HCT116 (cell line): ENCODE measurements around the gene SBNO2. TPM values are rescaled to one million over a fixed set of nuclear protein-coding genes. Genes with fewer than 3 reads are reported as not detected.

Experiments
- ATAC-seq: fragments of 200-7000 bp; cut with Tn5 transposase; 2 replicates; pipeline ENCODE4 v1.9.1; 2020; ENCODE audit warnings: mild to moderate bottlenecking, moderate library complexity
- BruUV-seq: library from RNA; stranded (reverse); fragments of 400-500 nt; replicated peaks from 2 replicates; lab custom pipeline; 2021; lab: Mats Ljungman, UMichigan
- CTCF ChIA-PET: fragments of 300-600 bp; sonication (Branson Sonifier 250); formaldehyde crosslinking; loops from one replicate; lab custom pipeline; 2021; ENCODE audit warnings: antibody characterized with exemption; lab: Charles Lee
- POLR2A ChIA-PET: fragments of 300-600, 350-600 bp; sonication (Branson Sonifier 250); formaldehyde crosslinking; loops from one replicate; lab custom pipeline; 2021; ENCODE audit warnings: antibody characterized with exemption; lab: Charles Lee
- RAD21 ChIA-PET, 2 experiments: fragments of 300-600 bp; sonication (Branson Sonifier 250); formaldehyde crosslinking; loops; one replicate each; lab custom pipeline; 2023; ENCODE audit warnings: low total read pairs in 2 of 2; ENCODE audit not compliant: uncharacterized antibody in 2 of 2, unreplicated experiment in 2 of 2, low non-redundant PET in 1 of 2; lab: Charles Lee
- DNase-seq: peaks from one replicate; pipeline ENCODE4 v3.0.0-alpha.2; 2010; ENCODE audit warnings: low read depth, low spot score
- H2AFZ ChIP-seq: fragments of 200-600 bp; shearing (Covaris generic), sonication (generic); 2 replicates; pipeline ENCODE4 v1.6.1; 2017; ENCODE audit warnings: low read depth, mixed run types, mixed read lengths, antibody characterized with exemption, low read length; ENCODE audit not compliant: poor library complexity, severe bottlenecking
- H3K27ac ChIP-seq: 2 replicates; pipeline ENCODE4 v1.5.1; 2012; ENCODE audit warnings: low read depth, low read length
- H3K27me3 ChIP-seq: fragments of 200-600 bp; sonication (generic); 2 replicates; pipeline ENCODE4 v1.6.1; 2016; ENCODE audit warnings: mixed run types, low read length, mixed read lengths; ENCODE audit not compliant: insufficient read depth
- H3K36me3 ChIP-seq, 2 experiments: fragments of 200-500 bp in 1 of 2; fragments of 200-600 bp in 1 of 2; sonication (Bioruptor generic) in 1 of 2; sonication (generic) in 1 of 2; 2 replicates each; pipeline versions ENCODE4 v1.5.1 to v1.6.1; 2014 to 2016; ENCODE audit warnings: low read length in 2 of 2, inconsistent platforms in 1 of 2, mixed read lengths in 1 of 2, mixed run types in 1 of 2; ENCODE audit not compliant: insufficient read depth in 2 of 2, control insufficient read depth in 1 of 2
- H3K4me1 ChIP-seq, 2 experiments: fragments of 200-600 bp in 1 of 2; sonication (generic) in 1 of 2; 2 replicates each; pipeline versions ENCODE4 v1.5.1 to v1.6.1; 2012 to 2017; ENCODE audit warnings: low read length in 2 of 2, inconsistent platforms in 1 of 2, mild to moderate bottlenecking in 1 of 2, mixed read lengths in 1 of 2, mixed run types in 1 of 2, moderate library complexity in 1 of 2; ENCODE audit not compliant: insufficient read depth in 2 of 2, control insufficient read depth in 1 of 2
- H3K4me2 ChIP-seq: fragments of 200-600 bp; sonication (generic); 2 replicates; pipeline ENCODE4 v1.6.1; 2017; ENCODE audit warnings: mixed run types, low read length, mixed read lengths
- H3K4me3 ChIP-seq, 2 experiments: fragments of 200-600 bp in 1 of 2; sonication (generic) in 1 of 2; replicated peaks in 1 of 2; 2 replicates each; pipeline ENCODE4 v1.5.1; 2011 to 2016; ENCODE audit warnings: low read length in 2 of 2, control low read depth in 1 of 2, low read depth in 1 of 2, mild to moderate bottlenecking in 1 of 2, mixed read lengths in 1 of 2, mixed run types in 1 of 2
- H3K79me2 ChIP-seq: fragments of 200-600 bp; sonication (generic); 2 replicates; pipeline ENCODE4 v1.6.1; 2017; ENCODE audit warnings: mild to moderate bottlenecking, mixed run types, low read length, moderate library complexity, mixed read lengths; ENCODE audit not compliant: insufficient read depth
- H3K9ac ChIP-seq: fragments of 200-600 bp; sonication (generic); 2 replicates; pipeline ENCODE4 v1.6.1; 2016; ENCODE audit warnings: low read length, mixed read lengths
- H3K9me2 ChIP-seq: fragments of 200-600 bp; sonication (generic), shearing (Covaris generic); 2 replicates; pipeline ENCODE4 v1.6.1; 2017; ENCODE audit warnings: mixed run types, mild to moderate bottlenecking, moderate library complexity; ENCODE audit not compliant: insufficient read depth
- H3K9me3 ChIP-seq, 2 experiments: fragments of 200-500 bp in 1 of 2; fragments of 200-600 bp in 1 of 2; sonication (Bioruptor generic) in 1 of 2; sonication (generic) in 1 of 2; 2 replicates each; pipeline ENCODE4 v1.6.1; 2014 to 2017; ENCODE audit warnings: low read length in 2 of 2, mixed read lengths in 2 of 2, inconsistent platforms in 1 of 2, low read depth in 1 of 2, mild to moderate bottlenecking in 1 of 2, mixed run types in 1 of 2, moderate library complexity in 1 of 2; ENCODE audit not compliant: control insufficient read depth in 1 of 2, insufficient read depth in 1 of 2
- H4K20me1 ChIP-seq: fragments of 200-600 bp; sonication (generic), shearing (Covaris generic); 2 replicates; pipeline ENCODE4 v1.6.1; 2017; ENCODE audit warnings: mixed run types, mild to moderate bottlenecking, moderate library complexity; ENCODE audit not compliant: insufficient read depth
- ATF3 ChIP-seq: IDR thresholded peaks from 2 replicates; pipeline ENCODE4 v1.6.1; 2012
- EGR1 ChIP-seq: IDR thresholded peaks from 2 replicates; pipeline ENCODE4 v1.6.1; 2012; ENCODE audit warnings: low read depth
- JUND ChIP-seq: IDR thresholded peaks from 2 replicates; pipeline ENCODE4 v1.6.1; 2012
- POLR2A ChIP-seq: IDR thresholded peaks from 2 replicates; pipeline ENCODE4 v1.7.0; 2011; ENCODE audit warnings: borderline replicate concordance; ENCODE audit not compliant: insufficient read depth, insufficient read length; ENCODE audit errors: extremely low read depth
- RAD21 ChIP-seq: IDR thresholded peaks from 2 replicates; pipeline ENCODE4 v1.6.1; 2012; ENCODE audit warnings: low read depth, mild to moderate bottlenecking
- SRF ChIP-seq: IDR thresholded peaks from 2 replicates; pipeline ENCODE4 v1.6.1; 2012; ENCODE audit warnings: low read depth
- ZFX ChIP-seq: fragments of 450-650 bp; IDR thresholded peaks from 2 replicates; pipeline ENCODE4 v1.6.1; 2017
- intact Hi-C: fragments of 100-400 bp; cut with micrococcal nuclease; formaldehyde crosslinking; loops from 2 replicates; pipeline ENCODE4 v1.10.0; 2022
- total RNA-seq: library from RNA; stranded (reverse); gene quantifications from one replicate; pipeline ENCODE4 v1.2.1, GENCODE V29; 2021; ENCODE audit not compliant: unreplicated experiment

SBNO2 gene
- total RNA-seq, 1 experiment from 2014 or later, result 66.4 TPM

- ATAC-seq (no peak), DNase-seq (no peak)
- H3K9me3 ChIP-seq, result no peaks in the 10 kb centered on the region
- no peak overlapping the region for H3K4me2 ChIP-seq
- TF ChIP-seq EGR1 (no peak), POLR2A (no peak), ZFX (no peak), RAD21 (no peak), ATF3 (no peak), SRF (no peak)
- H3K27ac ChIP-seq, result no peak overlapping the region
- H3K4me1 ChIP-seq, result no peaks in the 10 kb centered on the region
- RAD21 ChIA-PET, result no interaction called here
- no TSS peak for BruUV-seq
- H3K9me2 ChIP-seq, result no peaks in the 10 kb centered on the region
- H3K4me3 ChIP-seq, result no peak overlapping the region
- intact Hi-C loops, result no loop called here
- H3K36me3 ChIP-seq, result peaks cover 2 to 4% of the 10 kb centered on the region in 2 experiments; a peak in 2 of 4 replicates
- H3K79me2 ChIP-seq, result no peaks in the 10 kb centered on the region; the same call in 1 of the 2 replicates
- no peak overlapping the region for H2AFZ ChIP-seq
- no peaks in the 10 kb centered on the region for H4K20me1 ChIP-seq
- CTCF ChIA-PET, result no interaction called here
- POLR2A ChIA-PET, result interaction anchor here (0.7 kb wide), 1 partner anchor 138 kb away, joined by 3 read pairs; no protein-coding TSS in a partner anchor
- no peaks in the 10 kb centered on the region for H3K27me3 ChIP-seq
- no peak overlapping the region for H3K9ac ChIP-seq
These were observed 33.6 kb downstream of the SBNO2 start for GRCh38 chr19:1140272-1141027.

DNA sequence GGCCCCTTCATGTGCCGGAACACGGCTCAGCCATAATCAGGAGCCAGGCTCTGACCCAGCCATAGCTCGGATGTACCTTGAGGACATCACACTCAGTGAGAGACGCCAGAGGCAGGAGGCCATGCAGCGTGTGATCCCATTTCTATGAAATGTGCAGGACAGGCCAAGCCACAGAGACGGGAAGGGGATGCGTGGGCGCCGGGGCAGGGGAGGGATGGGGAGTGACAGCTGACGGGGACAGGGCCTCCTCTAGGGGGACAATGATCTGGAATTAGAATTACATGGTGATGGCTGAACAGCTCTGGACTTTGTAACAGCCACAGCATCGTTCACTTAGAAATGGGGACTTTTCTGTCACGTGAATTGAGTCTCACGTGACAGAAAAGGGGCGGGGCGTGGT, 34.9 kb downstream of the SBNO2 start:
- Histone ChIP-seq H3K9me3 (no peaks in the 10 kb centered on the region), H3K9me2 (no peaks in the 10 kb centered on the region), H3K9ac (no peak overlapping the region), H3K4me2 (no peak overlapping the region), H2AFZ (no peak overlapping the region), H3K4me1 (no peaks in the 10 kb centered on the region; a peak in 1 of 4 replicates), H3K4me3 (no peak overlapping the region), H3K79me2 (peaks cover 4% of the 10 kb centered on the region; the same call in 1 of the 2 replicates), H3K27ac (no peak overlapping the region), H3K36me3 (peaks cover 2 to 7% of the 10 kb centered on the region in 2 experiments; a peak in 2 of 4 replicates), H4K20me1 (no peaks in the 10 kb centered on the region), H3K27me3 (no peaks in the 10 kb centered on the region)
- no peak for ATAC-seq
- ChIA-PET RAD21 (no interaction called here), CTCF (no interaction called here), POLR2A (no interaction called here)
- BruUV-seq, result no TSS peak
- TF ChIP-seq JUND, result no peak
- no peak for DNase-seq
- intact Hi-C loops, result no loop called here
